ENCODE results near the gene C10orf95. TPM values are rescaled to one million over a fixed set of nuclear protein-coding genes. Genes with fewer than 3 reads are reported as not detected.

C10orf95 gene
- total and polyA plus RNA-seq, 2 of the 13 experiments (the other 11 are each of a cell fraction or from before 2014, with no cell fraction given): 0.05 to 0.07 TPM

DNA sequence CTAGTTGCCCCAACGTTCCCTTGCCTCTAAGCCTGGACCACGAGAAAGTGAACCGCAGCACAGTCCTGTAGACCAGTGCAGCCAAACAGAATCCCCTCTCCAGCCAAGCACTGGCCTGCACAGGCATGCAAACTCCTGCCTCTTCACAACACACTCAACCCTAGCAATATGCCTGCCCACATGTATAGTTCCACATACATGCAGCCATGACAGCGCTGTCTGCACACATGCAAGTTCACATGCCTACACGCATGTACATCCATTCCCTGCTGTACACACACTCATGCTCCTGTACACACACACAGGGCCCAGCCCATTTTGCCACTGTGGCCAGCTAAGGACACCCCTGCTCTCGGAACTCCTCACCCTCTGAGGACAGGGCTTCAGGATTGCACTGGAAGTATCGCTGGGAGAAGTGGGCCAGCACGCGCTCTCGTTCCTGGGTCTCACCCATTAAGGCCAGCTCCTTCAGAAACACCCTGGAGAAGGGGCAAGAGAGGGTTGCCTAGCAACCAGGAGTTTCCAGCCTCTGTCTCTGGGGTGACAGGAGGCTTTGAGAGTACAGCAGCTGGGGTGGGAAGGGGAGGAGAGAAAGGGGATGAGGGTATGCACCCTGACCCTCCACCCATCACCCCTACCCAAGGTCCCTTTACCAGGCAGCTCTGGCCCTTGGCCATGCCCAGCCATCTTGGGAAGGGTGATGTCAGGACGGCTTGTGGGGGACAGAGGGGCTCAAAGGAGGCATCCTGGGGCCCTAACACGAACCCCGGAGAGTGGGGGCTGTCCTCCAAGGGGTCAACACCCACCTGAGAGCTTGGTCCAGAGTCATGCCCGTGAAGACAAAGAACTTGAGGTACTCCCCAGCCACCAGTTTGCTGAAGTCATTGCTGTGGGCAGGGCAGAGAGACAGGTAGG lies 39.7 kb downstream of the C10orf95 start:
- Histone ChIP-seq H3K27me3 (ENCODE audit: control insufficient read depth in 1 of 2, insufficient read depth in 2 of 2, low read length in 2 of 2) (peaks cover 24 to 91% of the 10 kb centered on the region in 2 experiments), H3K9me3 (ENCODE audit: low read length) (no peaks in the 10 kb centered on the region), H3K4me2 (ENCODE audit: low read depth, low read length) (no peak overlapping the region), H3K36me3 (replicated peaks in 1 of 2; ENCODE audit: control insufficient read depth in 1 of 2, insufficient read depth in 2 of 2, low read length in 2 of 2) (no peaks in the 10 kb centered on the region), H3K27ac (ENCODE audit: extremely low read length, insufficient read depth, low read length) (no peak overlapping the region), H3K4me3 (replicated peaks in 1 of 3; ENCODE audit: insufficient read depth in 1 of 3, low read depth in 2 of 3, low read length in 3 of 3) (no peak overlapping the region), H3K79me2 (ENCODE audit: insufficient read depth, low read length) (no peaks in the 10 kb centered on the region), H3K9ac (ENCODE audit: insufficient read depth, low read depth, low read length) (no peak overlapping the region), H2AFZ (ENCODE audit: low read length) (no peak overlapping the region), H3K4me1 (ENCODE audit: insufficient read depth, low read length) (peaks cover 24% of the 10 kb centered on the region), H4K20me1 (ENCODE audit: insufficient read depth, low read length) (peaks cover 4% of the 10 kb centered on the region; the same call in 1 of the 2 replicates)
- no peak for TF ChIP-seq ZFP37 (CRISPR knock-in tag; IDR thresholded peaks at IDR 0.05; ENCODE audit: borderline replicate concordance)
- TF ChIP-seq, protein P1, sequence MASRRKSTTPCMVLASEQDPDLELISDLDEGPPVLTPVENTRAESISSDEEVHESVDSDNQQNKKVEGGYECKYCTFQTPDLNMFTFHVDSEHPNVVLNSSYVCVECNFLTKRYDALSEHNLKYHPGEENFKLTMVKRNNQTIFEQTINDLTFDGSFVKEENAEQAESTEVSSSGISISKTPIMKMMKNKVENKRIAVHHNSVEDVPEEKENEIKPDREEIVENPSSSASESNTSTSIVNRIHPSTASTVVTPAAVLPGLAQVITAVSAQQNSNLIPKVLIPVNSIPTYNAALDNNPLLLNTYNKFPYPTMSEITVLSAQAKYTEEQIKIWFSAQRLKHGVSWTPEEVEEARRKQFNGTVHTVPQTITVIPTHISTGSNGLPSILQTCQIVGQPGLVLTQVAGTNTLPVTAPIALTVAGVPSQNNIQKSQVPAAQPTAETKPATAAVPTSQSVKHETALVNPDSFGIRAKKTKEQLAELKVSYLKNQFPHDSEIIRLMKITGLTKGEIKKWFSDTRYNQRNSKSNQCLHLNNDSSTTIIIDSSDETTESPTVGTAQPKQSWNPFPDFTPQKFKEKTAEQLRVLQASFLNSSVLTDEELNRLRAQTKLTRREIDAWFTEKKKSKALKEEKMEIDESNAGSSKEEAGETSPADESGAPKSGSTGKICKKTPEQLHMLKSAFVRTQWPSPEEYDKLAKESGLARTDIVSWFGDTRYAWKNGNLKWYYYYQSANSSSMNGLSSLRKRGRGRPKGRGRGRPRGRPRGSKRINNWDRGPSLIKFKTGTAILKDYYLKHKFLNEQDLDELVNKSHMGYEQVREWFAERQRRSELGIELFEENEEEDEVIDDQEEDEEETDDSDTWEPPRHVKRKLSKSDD (CRISPR knock-in tag; IDR thresholded peaks at IDR 0.05; ENCODE audit: low read depth): no peak
- ATAC-seq: no peak
- FAIRE-seq: no peak
- no TSS peak for BruUV-seq (replicated peaks)
- no peak for DNase-seq (ENCODE audit: low spot score)
- in situ Hi-C loops (cut with HindIII; ENCODE audit: extremely low pct_ligation_motif_present, low pct_unique_long_range_greater_than_20kb) (no loop called here), intact Hi-C loops (cut with micrococcal nuclease; ENCODE audit: unreplicated experiment) (no loop called here)
- WGBS (ENCODE audit: low lambda C conversion rate): 47% methylated on average over 12 of the region's 14 CpGs
- ChIA-PET POLR2A (no interaction called here), CTCF (ENCODE audit: low intra/inter-chr PET ratio, low total read pairs) (no interaction called here)
